Spleen (tissue), 11 donors: ENCODE measurements around the gene UBTF. TPM values are rescaled to one million over a fixed set of nuclear protein-coding genes. Genes with fewer than 3 reads are reported as not detected.

Experiments used
- DNase-seq: peaks from one replicate; pipeline ENCODE4 v3.0.0-alpha.2; 2020
- H3K27ac ChIP-seq, 8 donors: fragments of 200-600 bp; sonication (generic) in 7 of 8; 1 replicate in 4 of 8; 2 replicates in 4 of 8; pipeline versions ENCODE4 v1.5.0 to v1.8.0; 2016 to 2021; ENCODE audit warnings: inconsistent platforms in 4 of 8, mild to moderate bottlenecking in 4 of 8, moderate library complexity in 1 of 8
- H3K27me3 ChIP-seq, 7 donors: fragments of 200-600 bp; sonication (generic) in 6 of 7; replicated peaks in 1 of 7; 1 replicate in 4 of 7; 2 replicates in 3 of 7; pipeline versions ENCODE4 v1.5.0 to v1.8.0; 2016 to 2021; ENCODE audit warnings: inconsistent platforms in 3 of 7, mild to moderate bottlenecking in 1 of 7
- H3K36me3 ChIP-seq, 6 donors: fragments of 200-600 bp; sonication (generic) in 5 of 6; 1 replicate in 4 of 6; 2 replicates in 2 of 6; pipeline versions ENCODE4 v1.5.0 to v1.8.0; 2016 to 2021; ENCODE audit warnings: inconsistent platforms in 2 of 6
- H3K4me1 ChIP-seq, 6 donors: fragments of 200-600 bp; sonication (generic) in 5 of 6; 1 replicate in 3 of 6; 2 replicates in 3 of 6; pipeline versions ENCODE4 v1.5.0 to v1.8.0; 2016 to 2021; ENCODE audit warnings: inconsistent platforms in 3 of 6
- H3K4me3 ChIP-seq, 8 donors: fragments of 200-600 bp; sonication (generic) in 7 of 8; 1 replicate in 4 of 8; 2 replicates in 4 of 8; pipeline versions ENCODE4 v1.5.0 to v1.8.0; 2016 to 2021; ENCODE audit warnings: inconsistent platforms in 4 of 8, mild to moderate bottlenecking in 4 of 8, moderate library complexity in 2 of 8
- H3K9me3 ChIP-seq, 8 donors: fragments of 200-600 bp; sonication (generic) in 7 of 8; 1 replicate in 4 of 8; 2 replicates in 4 of 8; pipeline versions ENCODE4 v1.5.0 to v1.8.0; 2016 to 2021; ENCODE audit warnings: inconsistent platforms in 4 of 8
- POLR2A ChIP-seq, 3 donors: fragments of 450-650 bp; IDR thresholded peaks; one replicate each; pipeline ENCODE4 v1.5.1; 2017; ENCODE audit warnings: antibody characterized with exemption in 3 of 3, mild to moderate bottlenecking in 1 of 3
- POLR2AphosphoS5 ChIP-seq, 3 donors: sonication (generic); formaldehyde crosslinking; IDR thresholded peaks; one replicate each; pipeline ENCODE4 v1.5.1; 2017; ENCODE audit warnings: antibody characterized with exemption in 3 of 3
- WGBS, 5 donors: extraction: QIAGEN DNeasy Blood & Tissue Kit in 3 of 5; methylation state at CpG; one replicate each; pipeline versions ENCODE4 v1.1.5 to v1.1.7; 2013 to 2018; 5-methylcytosine and 5-hydroxymethylcytosine counted together
- intact Hi-C: fragments of 100-400 bp; cut with DNase I; formaldehyde crosslinking; loops from one replicate; pipeline ENCODE4 v1.15.0; 2023; ENCODE audit warnings: low total_unique reads
- polyA plus RNA-seq, 3 donors: library from polyadenylated mRNA; stranded (reverse); fragments of 200-250 nt; gene quantifications; one replicate each; pipeline ENCODE4 v1.2.1, GENCODE V29; 2013
- total RNA-seq, 7 donors: library from RNA; depleted of rRNA in 3 of 7; stranded (reverse); fragments of >200 nt in 3 of 7; fragmentation: NEBNext Ultra II Directional in 4 of 7; extraction: Animal tissue kit (Norgen Biotek cat#: 25700) in 4 of 7; gene quantifications; one replicate each; pipeline versions ENCODE4 v1.1.0 to v1.2.1, GENCODE V29; 2016 to 2021
- TF ChIP-seq, protein P1 (sequence below), 11 experiments: fragments of 200-600 bp in 7 of 11; fragments of 450-650 bp in 4 of 11; sonication (generic) in 4 of 11; IDR thresholded peaks in 8 of 11; conservative IDR thresholded peaks in 3 of 11; 1 replicate in 7 of 11; 2 replicates in 4 of 11; pipeline versions ENCODE4 v1.4.0 to v1.8.0; 2016 to 2021; ENCODE audit warnings: antibody characterized with exemption in 11 of 11, inconsistent platforms in 4 of 11, mild to moderate bottlenecking in 1 of 11
- donor health status: healthy with polysubstance abuse.
- donor health status: DM: no; HTN: no; CAD: no; lungs with moderate emphysema.
- donor health status: DM: no; HTN: no; CAD: no.
- donor health status: Bipolar disorder and iron deficiency.
- donor health status: healthy.
- donor health status: DM: no; HTN: no; CAD: no.
- donor health status: DM: yes; HTN: yes; CAD: no.

UBTF gene
- total and polyA plus RNA-seq, 10 donors: 43.2 to 113 (median 89.2) TPM

GRCh38 chr17:44230140-44230539, 10.7 kb upstream of the UBTF start:
- no peak for DNase-seq
- Histone ChIP-seq H3K4me3 (no peak overlapping the region), H3K36me3 (no peaks in the 10 kb centered on the region), H3K9me3 (no peaks in the 10 kb centered on the region), H3K27me3 (no peaks in the 10 kb centered on the region), H3K27ac (no peak overlapping the region), H3K4me1 (peaks cover 0 to 10% (median 3%) of the 10 kb centered on the region in 6 donors)
- 70 to 85% (median 82%) methylated on average over 8 to 9 of the region's 9 CpGs for WGBS, 5 donors
- intact Hi-C loops: no loop called here
- TF ChIP-seq POLR2A (IDR thresholded peaks at IDR 0.05) (no peak), POLR2AphosphoS5 (IDR thresholded peaks at IDR 0.05) (no peak)
- TF ChIP-seq, protein P1, sequence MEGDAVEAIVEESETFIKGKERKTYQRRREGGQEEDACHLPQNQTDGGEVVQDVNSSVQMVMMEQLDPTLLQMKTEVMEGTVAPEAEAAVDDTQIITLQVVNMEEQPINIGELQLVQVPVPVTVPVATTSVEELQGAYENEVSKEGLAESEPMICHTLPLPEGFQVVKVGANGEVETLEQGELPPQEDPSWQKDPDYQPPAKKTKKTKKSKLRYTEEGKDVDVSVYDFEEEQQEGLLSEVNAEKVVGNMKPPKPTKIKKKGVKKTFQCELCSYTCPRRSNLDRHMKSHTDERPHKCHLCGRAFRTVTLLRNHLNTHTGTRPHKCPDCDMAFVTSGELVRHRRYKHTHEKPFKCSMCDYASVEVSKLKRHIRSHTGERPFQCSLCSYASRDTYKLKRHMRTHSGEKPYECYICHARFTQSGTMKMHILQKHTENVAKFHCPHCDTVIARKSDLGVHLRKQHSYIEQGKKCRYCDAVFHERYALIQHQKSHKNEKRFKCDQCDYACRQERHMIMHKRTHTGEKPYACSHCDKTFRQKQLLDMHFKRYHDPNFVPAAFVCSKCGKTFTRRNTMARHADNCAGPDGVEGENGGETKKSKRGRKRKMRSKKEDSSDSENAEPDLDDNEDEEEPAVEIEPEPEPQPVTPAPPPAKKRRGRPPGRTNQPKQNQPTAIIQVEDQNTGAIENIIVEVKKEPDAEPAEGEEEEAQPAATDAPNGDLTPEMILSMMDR (IDR thresholded peaks at IDR 0.05 in 8 of 11, conservative IDR thresholded peaks at IDR 0.05 in 3 of 11): no peak

GRCh38 chr17:44229090-44229489, 9.6 kb upstream of the UBTF start:
- DNase-seq: no peak
- 69 to 100% (median 90%) methylated on average over 4 to 6 of the region's 6 CpGs for WGBS, 5 donors
- no peak overlapping the region for H3K27ac ChIP-seq

DNA sequence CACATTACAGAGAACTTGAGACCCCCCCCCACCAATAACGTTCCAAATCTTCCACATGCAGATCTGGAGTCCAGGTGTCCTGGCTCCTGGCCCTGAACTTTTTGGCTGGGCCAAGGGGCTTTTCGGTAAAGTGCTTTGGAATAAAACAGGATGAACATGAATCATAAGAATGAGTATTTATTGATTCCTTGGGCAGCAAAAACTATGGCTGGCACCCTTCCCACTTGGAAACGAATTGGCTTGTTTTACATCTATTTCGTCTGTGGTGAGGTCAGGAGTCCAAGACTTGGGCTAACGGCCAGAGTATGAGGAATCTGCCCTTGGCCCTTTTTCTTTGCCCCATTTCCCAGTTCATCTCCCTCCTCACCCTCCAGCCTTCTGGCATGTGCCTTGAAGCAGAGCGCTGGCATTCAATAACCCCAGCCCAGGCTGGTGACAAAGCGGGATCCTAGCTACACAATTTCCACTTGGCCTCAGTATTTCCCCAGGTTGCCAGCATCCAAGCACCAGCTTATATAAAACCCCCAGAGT, 4.1 kb upstream of the UBTF start:
- intact Hi-C loops: loop anchor here (10.0 kb wide), 1 partner anchor 51 kb away; no protein-coding TSS in a partner anchor
- H3K4me3 ChIP-seq: no peak overlapping the region
- H3K27me3 ChIP-seq: no peaks in the 10 kb centered on the region
- no peak for DNase-seq
- H3K36me3 ChIP-seq: no peaks in the 10 kb centered on the region
- H3K27ac ChIP-seq: peak overlapping the region in 5 of 8 donors; percentile 15 to 100 (median 97)
- H3K9me3 ChIP-seq: no peaks in the 10 kb centered on the region
- H3K4me1 ChIP-seq: peaks cover 10 to 31% (median 24%) of the 10 kb centered on the region in 6 donors
- 54 to 79% (median 68%) methylated on average over 7 of the region's 7 CpGs for WGBS, 5 donors
- TF ChIP-seq, protein P1 (IDR thresholded peaks at IDR 0.05 in 8 of 11, conservative IDR thresholded peaks at IDR 0.05 in 3 of 11): no peak
- TF ChIP-seq POLR2AphosphoS5 (IDR thresholded peaks at IDR 0.05) (peak in 2 of 3 donors; percentile 25 to 49), POLR2A (IDR thresholded peaks at IDR 0.05) (no peak)

More at GRCh38 chr17:44229090-44229489, 9.6 kb upstream of the UBTF start:
- intact Hi-C loops: loop anchor here (10.0 kb wide), 1 partner anchor 46 kb away; no protein-coding TSS in a partner anchor
- H3K4me3 ChIP-seq: no peak overlapping the region
- peaks cover 0 to 2% (median 0%) of the 10 kb centered on the region in 6 donors for H3K4me1 ChIP-seq
- H3K36me3 ChIP-seq: no peaks in the 10 kb centered on the region
- H3K27me3 ChIP-seq: no peaks in the 10 kb centered on the region
- TF ChIP-seq, protein P1 (IDR thresholded peaks at IDR 0.05 in 8 of 11, conservative IDR thresholded peaks at IDR 0.05 in 3 of 11): no peak
- no peaks in the 10 kb centered on the region for H3K9me3 ChIP-seq

- intact Hi-C loops: loop anchor here (10.0 kb wide), 1 partner anchor 53 kb away; no protein-coding TSS in a partner anchor
- TF ChIP-seq POLR2A (IDR thresholded peaks at IDR 0.05) (peak in 1 of 3 donors; percentile 68), POLR2AphosphoS5 (IDR thresholded peaks at IDR 0.05) (peak; percentile 62 to 87 (median 83))
- TF ChIP-seq, protein P1 (IDR thresholded peaks at IDR 0.05 in 8 of 11, conservative IDR thresholded peaks at IDR 0.05 in 3 of 11): peak in 6 of 11 experiments; percentile 23 to 42 (median 32)
- peak; percentile 92 for DNase-seq
- WGBS, 5 donors: 6 to 10% (median 6%) methylated on average over 29 to 36 of the region's 36 CpGs
- H3K27ac ChIP-seq: peak overlapping the region; percentile 97 to 100 (median 99)
- H3K36me3 ChIP-seq: peaks cover 0 to 5% (median 0%) of the 10 kb centered on the region in 6 donors
- peak overlapping the region; percentile 75 to 96 (median 87) for H3K4me3 ChIP-seq
- no peaks in the 10 kb centered on the region for H3K27me3 ChIP-seq
- peaks cover 18 to 42% (median 35%) of the 10 kb centered on the region in 6 donors for H3K4me1 ChIP-seq
- no peaks in the 10 kb centered on the region for H3K9me3 ChIP-seq
Observed at GRCh38 chr17:44222112-44222869, 2.8 kb upstream of the UBTF start.
